Fibroblast of lung (primary cell): ENCODE measurements around the gene PKD1. TPM values are rescaled to one million over a fixed set of nuclear protein-coding genes. Genes with fewer than 3 reads are reported as not detected.
"Not testable (repeated sequence)": the region's sequence is repeated elsewhere in the genome, so short reads cannot be mapped to it uniquely, and the experiment has no call there.

ENCODE experiments used
- DNase-seq, 2 donors: peaks; one replicate each; pipeline versions ENCODE4 v3.0.0 to v3.0.0-alpha.2; 2010; ENCODE audit warnings: low read depth in 2 of 2
- H2AFZ ChIP-seq: 2 replicates; pipeline ENCODE4 v1.5.1; 2012; ENCODE audit warnings: low read length, control low read depth, inconsistent platforms
- H3K27ac ChIP-seq: 2 replicates; pipeline ENCODE4 v1.5.1; 2011; ENCODE audit warnings: low read length, control low read depth; ENCODE audit not compliant: insufficient read depth
- H3K27me3 ChIP-seq: 2 replicates; pipeline ENCODE4 v1.5.1; 2011; ENCODE audit warnings: mild to moderate bottlenecking, low read length; ENCODE audit not compliant: control insufficient read depth, insufficient read depth
- H3K36me3 ChIP-seq: 2 replicates; pipeline ENCODE4 v1.5.1; 2011; ENCODE audit warnings: low read length; ENCODE audit not compliant: control insufficient read depth, insufficient read depth
- H3K4me1 ChIP-seq: 2 replicates; pipeline ENCODE4 v1.5.1; 2011; ENCODE audit warnings: low read length; ENCODE audit not compliant: control insufficient read depth, insufficient read depth; ENCODE audit errors: extremely low read depth
- H3K4me2 ChIP-seq: 2 replicates; pipeline ENCODE4 v1.5.1; 2011; ENCODE audit warnings: low read length, control low read depth; ENCODE audit not compliant: insufficient read depth; ENCODE audit errors: extremely low read depth
- H3K4me3 ChIP-seq, 4 experiments: fragments of 200-600 bp in 1 of 4; sonication (generic) in 1 of 4; replicated peaks in 1 of 4; 2 replicates each; pipeline ENCODE4 v1.5.1; 2011 to 2016; ENCODE audit warnings: low read length in 4 of 4, low read depth in 3 of 4, mild to moderate bottlenecking in 3 of 4, control low read depth in 2 of 4, inconsistent platforms in 1 of 4, mixed read lengths in 1 of 4; ENCODE audit not compliant: insufficient read depth in 1 of 4; ENCODE audit errors: control extremely low read depth in 1 of 4
- H3K79me2 ChIP-seq: 2 replicates; pipeline ENCODE4 v1.5.1; 2012; ENCODE audit warnings: mild to moderate bottlenecking, low read length, inconsistent platforms; ENCODE audit not compliant: control insufficient read depth, insufficient read depth
- H3K9ac ChIP-seq: 2 replicates; pipeline ENCODE4 v1.5.1; 2011; ENCODE audit warnings: mild to moderate bottlenecking, low read length, control low read depth; ENCODE audit not compliant: insufficient read depth
- H3K9me3 ChIP-seq: 2 replicates; pipeline ENCODE4 v1.5.1; 2012; ENCODE audit warnings: low read depth, low read length; ENCODE audit not compliant: control insufficient read depth, insufficient read depth
- H4K20me1 ChIP-seq: 2 replicates; pipeline ENCODE4 v1.5.1; 2011; ENCODE audit warnings: low read length; ENCODE audit not compliant: control insufficient read depth, insufficient read depth; ENCODE audit errors: extremely low read depth
- CTCF ChIP-seq, 2 donors: IDR thresholded peaks in 1 of 2; conservative IDR thresholded peaks in 1 of 2; 1 replicate in 1 of 2; 2 replicates in 1 of 2; pipeline ENCODE4 v1.5.1; 2011 to 2012; ENCODE audit warnings: low read length in 2 of 2, control low read depth in 1 of 2, inconsistent platforms in 1 of 2, low read depth in 1 of 2, mild to moderate bottlenecking in 1 of 2
- EZH2 ChIP-seq: IDR thresholded peaks from 2 replicates; pipeline ENCODE4 v1.5.1; 2012; ENCODE audit warnings: low read length, control low read depth, mild to moderate bottlenecking; ENCODE audit errors: missing control alignments
- polyA minus RNA-seq: library from RNA; depleted of rRNA, polyadenylated mRNA; stranded (reverse); fragments of >200 nt; gene quantifications from 2 replicates; pipeline ENCODE4 v1.2.3, GENCODE V29; 2011; ENCODE audit warnings: low replicate concordance
- polyA plus RNA-seq, 2 donors: library from polyadenylated mRNA; depleted of rRNA in 1 of 2; stranded (reverse) in 1 of 2; unstranded in 1 of 2; fragments of >200 nt; gene quantifications; 2 replicates each; pipeline ENCODE4 v1.2.1, GENCODE V29; 2011 to 2012; ENCODE audit warnings: missing spikeins in 1 of 2
- total RNA-seq: library from RNA; depleted of rRNA; stranded (reverse); fragments of >200 nt; gene quantifications from 2 replicates; pipeline ENCODE4 v1.2.1, GENCODE V29; 2014

The PKD1 gene
- total RNA-seq (120 and 199 TPM in 2 replicates), polyA plus RNA-seq (15.2 and 16.3 TPM in 2 replicates), polyA minus RNA-seq (31.7 and 46.0 TPM in 2 replicates)
- polyA plus RNA-seq (2012), result 42.7 and 46.9 TPM in 2 replicates

GRCh38 chr16:2135770-2136490 lies at the start of gene PKD1:
Gene PKD1 (minus strand): TSS chr16:2135898. CDS start chr16:2135689, 209 bp downstream.
- H2AFZ ChIP-seq, result peak within 1 kb of the TSS; percentile 51
- not testable (repeated sequence) for H4K20me1 ChIP-seq, H3K27me3 ChIP-seq, H3K9me3 ChIP-seq, H3K4me1 ChIP-seq, H3K36me3 ChIP-seq, H3K27ac ChIP-seq
- H3K79me2 ChIP-seq, result peaks cover 12% of the 10 kb centered on the region
- peak within 1 kb of the TSS; percentile 30 for H3K9ac ChIP-seq
- peak within 1 kb of the TSS; percentile 35 for H3K4me2 ChIP-seq
- DNase-seq, result peak; percentile 89 to 96
- H3K4me3 ChIP-seq, result peak within 1 kb of the TSS; percentile 35 to 60 (median 44)

- H3K4me1 ChIP-seq, result no peaks in the 10 kb centered on the region
- DNase-seq, result no peak
- H3K79me2 ChIP-seq, result no peaks in the 10 kb centered on the region
- H3K27me3 ChIP-seq, result no peaks in the 10 kb centered on the region
- H3K27ac ChIP-seq, result no peak overlapping the region
- H3K4me3 ChIP-seq, result no peak overlapping the region
- H3K9me3 ChIP-seq, result no peaks in the 10 kb centered on the region
- no peaks in the 10 kb centered on the region for H3K36me3 ChIP-seq
- no peaks in the 10 kb centered on the region for H4K20me1 ChIP-seq
- H3K9ac ChIP-seq, result no peak overlapping the region
- TF ChIP-seq CTCF (conservative IDR thresholded peaks at IDR 0.05 in 1 of 2, IDR thresholded peaks at IDR 0.05 in 1 of 2; ENCODE audit: low read depth in 1 of 2, low read length in 2 of 2), result no peak
- no peak for TF ChIP-seq EZH2
- H2AFZ ChIP-seq, result no peak overlapping the region
- no peak overlapping the region for H3K4me2 ChIP-seq
These were observed 49.3 kb upstream of the PKD1 start for GRCh38 chr16:2184962-2185361.

GRCh38 chr16:2184346-2184745 lies 48.6 kb upstream of the PKD1 start:
- no peaks in the 10 kb centered on the region for H3K4me1 ChIP-seq
- DNase-seq, result no peak
- no peaks in the 10 kb centered on the region for H4K20me1 ChIP-seq
- H3K4me2 ChIP-seq, result no peak overlapping the region
- no peaks in the 10 kb centered on the region for H3K36me3 ChIP-seq
- H3K27ac ChIP-seq, result no peak overlapping the region
- TF ChIP-seq CTCF (conservative IDR thresholded peaks at IDR 0.05 in 1 of 2, IDR thresholded peaks at IDR 0.05 in 1 of 2; ENCODE audit: low read depth in 1 of 2, low read length in 2 of 2) (no peak), EZH2 (no peak)
- no peak overlapping the region for H3K9ac ChIP-seq
- H3K4me3 ChIP-seq, result no peak overlapping the region
- H3K79me2 ChIP-seq, result no peaks in the 10 kb centered on the region
- no peak overlapping the region for H2AFZ ChIP-seq
- H3K27me3 ChIP-seq, result no peaks in the 10 kb centered on the region
- no peaks in the 10 kb centered on the region for H3K9me3 ChIP-seq
